ENCODE data around the gene GNAZ. TPM values are rescaled to one million over a fixed set of nuclear protein-coding genes. Genes with fewer than 3 reads are reported as not detected.

The GNAZ gene
- total and polyA plus RNA-seq, 4 donors = 0.21 to 2.2 (median 0.38) TPM

GRCh38 chr22:23122216-23122957, 52.1 kb downstream of the GNAZ start:
- H3K4me1 ChIP-seq (ENCODE audit: control insufficient read depth in 4 of 4, insufficient read depth in 4 of 4, low read length in 3 of 4) = peaks cover 0 to 4% (median 0%) of the 10 kb centered on the region in 4 donors
- no peaks in the 10 kb centered on the region for H3K27me3 ChIP-seq (ENCODE audit: control insufficient read depth in 4 of 4, insufficient read depth in 4 of 4, low read length in 3 of 4)
- H3K27ac ChIP-seq (ENCODE audit: low read depth in 1 of 2, low read length in 2 of 2) = no peak overlapping the region
- WGBS = 84% methylated on average over 13 of the region's 13 CpGs
- no peaks in the 10 kb centered on the region for H3K9me3 ChIP-seq (ENCODE audit: control insufficient read depth in 4 of 4, low read length in 3 of 4)
- H3K4me3 ChIP-seq (ENCODE audit: low read depth in 1 of 3, low read length in 3 of 3) = no peak overlapping the region
- H3K36me3 ChIP-seq (ENCODE audit: control insufficient read depth in 4 of 4, insufficient read depth in 3 of 4, low read depth in 1 of 4, low read length in 3 of 4) = no peaks in the 10 kb centered on the region
- TF ChIP-seq TAF1 (conservative IDR thresholded peaks at IDR 0.05) = no peak
- TF ChIP-seq HNF4G (IDR thresholded peaks at IDR 0.05) = no peak
- TF ChIP-seq HNF4A (conservative IDR thresholded peaks at IDR 0.05) = no peak
- no peak for TF ChIP-seq RXRA (IDR thresholded peaks at IDR 0.05)
- no peak for TF ChIP-seq FOXA1 (IDR thresholded peaks at IDR 0.05)
- no peak for TF ChIP-seq REST (IDR thresholded peaks at IDR 0.05)
- no peak for TF ChIP-seq YY1 (IDR thresholded peaks at IDR 0.05)
- TF ChIP-seq EGR1 (IDR thresholded peaks at IDR 0.05; ENCODE audit: low read depth in 2 of 2) = no peak
- no peak for TF ChIP-seq RAD21 (IDR thresholded peaks at IDR 0.05)
- TF ChIP-seq ZBTB33 (IDR thresholded peaks at IDR 0.05) = no peak
- TF ChIP-seq ATF3 (IDR thresholded peaks at IDR 0.05) = no peak
- TF ChIP-seq GABPA (IDR thresholded peaks at IDR 0.05 in 1 of 2, conservative IDR thresholded peaks at IDR 0.05 in 1 of 2) = no peak
- TF ChIP-seq CTCF (IDR thresholded peaks at IDR 0.05; ENCODE audit: low read depth, low read length, missing input control) = no peak
- TF ChIP-seq NR2F2 (IDR thresholded peaks at IDR 0.05) = no peak
- TF ChIP-seq JUND (IDR thresholded peaks at IDR 0.05) = no peak
- no peak for TF ChIP-seq MAX (IDR thresholded peaks at IDR 0.05)
- no peak for TF ChIP-seq FOXA2 (IDR thresholded peaks at IDR 0.05)
- TF ChIP-seq SP1 (IDR thresholded peaks at IDR 0.05) = no peak
- no peak for DNase-seq (ENCODE audit: low spot score)
- H3K9ac ChIP-seq (ENCODE audit: low read depth in 1 of 2, low read length in 2 of 2) = no peak overlapping the region
